Measurements from ENCODE around the gene PLEKHB1.

The PLEKHB1 gene

GRCh38 chr11:73645972-73646631 lies at the start of gene PLEKHB1:
Gene PLEKHB1, plus strand, starts transcription at chr11:73646581. Its CDS starts 28 bp downstream, at chr11:73646609.
- peaks cover 21% of the 10 kb centered on the region for H3K4me1 ChIP-seq (ENCODE audit: control insufficient read depth, insufficient read depth, low read length)
- no peaks in the 10 kb centered on the region for H3K9me3 ChIP-seq (ENCODE audit: control insufficient read depth, insufficient read depth, low read length)
- no peaks in the 10 kb centered on the region for H3K36me3 ChIP-seq (ENCODE audit: control insufficient read depth, insufficient read depth, low read length)
- H3K9ac ChIP-seq (ENCODE audit: low read depth, low read length) = peak within 1 kb of the TSS; percentile 41
- peak within 1 kb of the TSS; percentile 84 for H3K4me3 ChIP-seq (ENCODE audit: low read depth, low read length)
- H3K27me3 ChIP-seq (ENCODE audit: control insufficient read depth, insufficient read depth, low read length) = peaks cover 7% of the 10 kb centered on the region

- H3K4me3 ChIP-seq (ENCODE audit: low read depth, low read length) = peak overlapping the region; percentile 85
- peaks cover 9% of the 10 kb centered on the region for H3K4me1 ChIP-seq (ENCODE audit: control insufficient read depth, insufficient read depth, low read length)
- H3K9ac ChIP-seq (ENCODE audit: low read depth, low read length) = no peak overlapping the region
These were observed 48.9 kb upstream of the PLEKHB1 start for GRCh38 chr11:73597336-73597955.

GRCh38 chr11:73597956-73598718 lies 48.2 kb upstream of the PLEKHB1 start, which contains the start of gene FAM168A:
Gene FAM168A, minus strand, starts transcription at chr11:73598112. Its CDS starts 129,638 bp downstream, at chr11:73468474.
- Histone ChIP-seq H3K9ac (ENCODE audit: low read depth, low read length) (peak within 1 kb of the TSS; percentile 84), H3K9me3 (ENCODE audit: control insufficient read depth, insufficient read depth, low read length) (no peaks in the 10 kb centered on the region), H3K4me1 (ENCODE audit: control insufficient read depth, insufficient read depth, low read length) (peaks cover 9% of the 10 kb centered on the region), H3K27me3 (ENCODE audit: control insufficient read depth, insufficient read depth, low read length) (no peaks in the 10 kb centered on the region), H3K36me3 (ENCODE audit: control insufficient read depth, insufficient read depth, low read length) (no peaks in the 10 kb centered on the region), H3K4me3 (ENCODE audit: low read depth, low read length) (peak within 1 kb of the TSS; percentile 85)

More at GRCh38 chr11:73597336-73597955, 48.9 kb upstream of the PLEKHB1 start:
- no peaks in the 10 kb centered on the region for H3K9me3 ChIP-seq (ENCODE audit: control insufficient read depth, insufficient read depth, low read length)
- no peaks in the 10 kb centered on the region for H3K27me3 ChIP-seq (ENCODE audit: control insufficient read depth, insufficient read depth, low read length)
- H3K36me3 ChIP-seq (ENCODE audit: control insufficient read depth, insufficient read depth, low read length) = no peaks in the 10 kb centered on the region

DNA sequence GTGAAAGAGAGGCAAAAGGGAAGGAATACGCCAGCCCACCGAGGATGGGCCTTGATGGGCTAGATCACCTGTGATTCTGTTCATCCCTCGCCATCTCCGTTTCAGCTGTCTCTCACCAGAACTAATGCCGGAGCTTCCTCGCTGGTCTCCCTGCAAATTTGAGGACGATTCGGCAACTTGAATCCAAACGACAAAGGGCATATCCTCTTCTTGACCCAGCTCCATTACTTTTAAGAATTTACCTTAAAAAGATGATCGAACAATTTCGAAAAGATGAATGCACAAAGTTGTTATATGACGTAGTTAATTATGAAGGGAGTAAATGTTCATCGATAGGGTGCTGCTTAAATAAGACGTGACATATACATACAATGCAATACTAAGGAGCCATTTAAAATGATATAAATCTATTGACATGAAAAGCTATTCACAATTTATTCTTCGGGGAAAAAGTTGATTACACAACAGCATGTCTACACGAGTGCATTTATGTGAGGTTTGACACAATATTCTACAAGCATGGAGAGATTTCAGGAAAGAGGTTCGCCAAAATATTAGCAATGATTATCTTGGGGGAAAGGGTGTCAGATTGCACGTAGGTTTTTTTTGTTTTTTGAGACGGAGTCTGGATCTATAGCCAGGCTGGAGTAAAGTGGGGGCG lies 47.5 kb upstream of the PLEKHB1 start:
- peaks cover 9% of the 10 kb centered on the region for H3K4me1 ChIP-seq (ENCODE audit: control insufficient read depth, insufficient read depth, low read length)
- H3K4me3 ChIP-seq (ENCODE audit: low read depth, low read length) = peak overlapping the region; percentile 85
- no peaks in the 10 kb centered on the region for H3K9me3 ChIP-seq (ENCODE audit: control insufficient read depth, insufficient read depth, low read length)
- peak overlapping the region; percentile 32 for H3K9ac ChIP-seq (ENCODE audit: low read depth, low read length)
- no peaks in the 10 kb centered on the region for H3K27me3 ChIP-seq (ENCODE audit: control insufficient read depth, insufficient read depth, low read length)
- no peaks in the 10 kb centered on the region for H3K36me3 ChIP-seq (ENCODE audit: control insufficient read depth, insufficient read depth, low read length)

DNA sequence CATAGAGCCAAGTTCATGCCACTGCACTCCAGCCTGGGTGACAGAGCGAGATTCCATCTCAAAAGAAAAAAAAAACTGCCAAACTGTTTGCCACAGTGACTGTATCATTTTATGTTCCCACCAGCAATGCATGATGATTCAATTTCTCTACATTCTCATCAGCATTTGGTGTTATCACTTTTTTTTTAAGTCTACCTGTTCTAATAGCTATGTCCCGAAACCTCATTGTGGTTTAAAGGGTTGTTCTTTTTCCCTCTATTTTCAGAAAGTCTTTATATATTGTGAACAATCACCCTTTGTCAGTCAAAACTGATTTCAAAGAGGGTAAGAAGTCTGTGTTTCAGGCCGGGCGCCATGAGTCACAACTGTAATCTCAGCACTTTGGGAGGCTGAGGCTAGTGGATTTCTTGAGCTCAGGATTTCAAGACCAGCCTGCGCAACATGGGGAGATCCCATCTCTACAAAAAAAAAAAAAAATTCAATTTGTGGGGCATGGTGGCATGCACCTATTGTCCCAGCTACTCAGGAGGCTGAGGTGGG lies 33.7 kb upstream of the PLEKHB1 start:
- Histone ChIP-seq H3K9me3 (ENCODE audit: control insufficient read depth, insufficient read depth, low read length) (no peaks in the 10 kb centered on the region), H3K9ac (ENCODE audit: low read depth, low read length) (no peak overlapping the region), H3K36me3 (ENCODE audit: control insufficient read depth, insufficient read depth, low read length) (no peaks in the 10 kb centered on the region), H3K27me3 (ENCODE audit: control insufficient read depth, insufficient read depth, low read length) (no peaks in the 10 kb centered on the region), H3K4me3 (ENCODE audit: low read depth, low read length) (no peak overlapping the region), H3K4me1 (ENCODE audit: control insufficient read depth, insufficient read depth, low read length) (no peaks in the 10 kb centered on the region)

- no peaks in the 10 kb centered on the region for H3K9me3 ChIP-seq (ENCODE audit: control insufficient read depth, insufficient read depth, low read length)
- H3K27me3 ChIP-seq (ENCODE audit: control insufficient read depth, insufficient read depth, low read length) = no peaks in the 10 kb centered on the region
- H3K36me3 ChIP-seq (ENCODE audit: control insufficient read depth, insufficient read depth, low read length) = no peaks in the 10 kb centered on the region
- no peak overlapping the region for H3K9ac ChIP-seq (ENCODE audit: low read depth, low read length)
- no peak overlapping the region for H3K4me3 ChIP-seq (ENCODE audit: low read depth, low read length)
- H3K4me1 ChIP-seq (ENCODE audit: control insufficient read depth, insufficient read depth, low read length) = no peaks in the 10 kb centered on the region
These were observed 31.8 kb upstream of the PLEKHB1 start for GRCh38 chr11:73614591-73614990.

- peaks cover 2% of the 10 kb centered on the region for H3K4me1 ChIP-seq (ENCODE audit: control insufficient read depth, insufficient read depth, low read length)
- peaks cover 20% of the 10 kb centered on the region for H3K27me3 ChIP-seq (ENCODE audit: control insufficient read depth, insufficient read depth, low read length)
- no peak overlapping the region for H3K4me3 ChIP-seq (ENCODE audit: low read depth, low read length)
- no peaks in the 10 kb centered on the region for H3K36me3 ChIP-seq (ENCODE audit: control insufficient read depth, insufficient read depth, low read length)
- no peak overlapping the region for H3K9ac ChIP-seq (ENCODE audit: low read depth, low read length)
- no peaks in the 10 kb centered on the region for H3K9me3 ChIP-seq (ENCODE audit: control insufficient read depth, insufficient read depth, low read length)
These were observed 23.3 kb upstream of the PLEKHB1 start for GRCh38 chr11:73622926-73623593.

DNA sequence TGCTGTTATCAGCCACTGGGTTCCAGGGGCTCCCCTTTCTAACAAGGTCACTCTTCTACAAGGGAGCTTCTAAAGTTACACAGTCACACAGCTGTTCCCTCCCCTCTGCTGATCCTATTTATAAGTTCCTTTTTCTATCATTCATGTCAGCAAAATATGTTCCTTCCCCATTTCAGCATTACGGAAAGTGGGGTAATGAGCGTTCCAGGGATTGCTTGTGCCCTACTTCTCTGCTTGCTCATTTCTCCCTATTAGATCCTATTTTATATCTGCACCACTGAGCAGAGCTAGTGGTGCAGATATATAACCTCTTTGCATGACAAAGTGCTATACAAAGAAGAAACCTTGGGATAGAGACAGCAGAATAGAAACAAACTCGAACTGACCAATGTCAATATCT lies 22.7 kb upstream of the PLEKHB1 start:
- Histone ChIP-seq H3K4me3 (ENCODE audit: low read depth, low read length) (no peak overlapping the region), H3K4me1 (ENCODE audit: control insufficient read depth, insufficient read depth, low read length) (peaks cover 8% of the 10 kb centered on the region), H3K36me3 (ENCODE audit: control insufficient read depth, insufficient read depth, low read length) (no peaks in the 10 kb centered on the region), H3K9ac (ENCODE audit: low read depth, low read length) (no peak overlapping the region), H3K27me3 (ENCODE audit: control insufficient read depth, insufficient read depth, low read length) (peaks cover 23% of the 10 kb centered on the region), H3K9me3 (ENCODE audit: control insufficient read depth, insufficient read depth, low read length) (no peaks in the 10 kb centered on the region)

- H3K9ac ChIP-seq (ENCODE audit: low read depth, low read length) = no peak overlapping the region
- no peaks in the 10 kb centered on the region for H3K36me3 ChIP-seq (ENCODE audit: control insufficient read depth, insufficient read depth, low read length)
- H3K4me1 ChIP-seq (ENCODE audit: control insufficient read depth, insufficient read depth, low read length) = peaks cover 12% of the 10 kb centered on the region
- H3K9me3 ChIP-seq (ENCODE audit: control insufficient read depth, insufficient read depth, low read length) = no peaks in the 10 kb centered on the region
- H3K4me3 ChIP-seq (ENCODE audit: low read depth, low read length) = no peak overlapping the region
- H3K27me3 ChIP-seq (ENCODE audit: control insufficient read depth, insufficient read depth, low read length) = peaks cover 36% of the 10 kb centered on the region
These were observed 20.6 kb upstream of the PLEKHB1 start for GRCh38 chr11:73625696-73626318.

DNA sequence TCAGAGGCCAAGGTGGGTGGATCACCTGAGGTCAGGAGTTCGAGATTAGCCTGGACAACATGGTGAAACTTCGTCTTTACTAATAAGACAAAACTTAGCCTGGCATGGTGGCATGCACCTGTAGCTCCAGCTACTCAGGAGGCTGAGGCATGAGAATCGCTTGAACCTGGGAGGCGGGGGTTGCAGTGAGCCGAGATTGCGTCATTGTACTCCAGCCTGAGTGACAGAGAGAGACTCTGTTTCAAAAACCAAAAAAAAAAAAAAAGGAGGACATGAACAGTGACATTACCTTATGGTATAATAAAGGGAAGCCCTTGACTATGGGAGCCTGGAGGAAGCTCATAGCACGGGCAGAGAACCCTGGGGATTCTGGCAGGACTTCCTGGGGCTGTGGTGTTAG lies 16.5 kb upstream of the PLEKHB1 start:
- H3K4me1 ChIP-seq (ENCODE audit: control insufficient read depth, insufficient read depth, low read length) = peaks cover 12% of the 10 kb centered on the region
- no peak overlapping the region for H3K4me3 ChIP-seq (ENCODE audit: low read depth, low read length)
- H3K36me3 ChIP-seq (ENCODE audit: control insufficient read depth, insufficient read depth, low read length) = no peaks in the 10 kb centered on the region
- no peaks in the 10 kb centered on the region for H3K9me3 ChIP-seq (ENCODE audit: control insufficient read depth, insufficient read depth, low read length)
- no peak overlapping the region for H3K9ac ChIP-seq (ENCODE audit: low read depth, low read length)
- H3K27me3 ChIP-seq (ENCODE audit: control insufficient read depth, insufficient read depth, low read length) = peaks cover 29% of the 10 kb centered on the region

All from iPS-15b (cell line).